ENCODE measurements around the gene ILF3. TPM values are rescaled to one million over a fixed set of nuclear protein-coding genes. Genes with fewer than 3 reads are reported as not detected.

The ILF3 gene
- total and polyA plus RNA-seq, 2 donors from 2014 or later = 58.3 to 206 TPM

- Histone ChIP-seq H3K9me3 (ENCODE audit: control insufficient read depth in 2 of 3, insufficient read depth in 1 of 3, low read length in 3 of 3) (no peaks in the 10 kb centered on the region), H3K36me3 (ENCODE audit: control insufficient read depth in 2 of 3, insufficient read depth in 3 of 3, low read length in 3 of 3) (peaks cover 0 to 3% (median 0%) of the 10 kb centered on the region in 3 donors), H3K27ac (ENCODE audit: low read depth in 2 of 2, low read length in 2 of 2) (no peak overlapping the region), H3K9ac (ENCODE audit: low read length in 3 of 3) (no peak overlapping the region), H3K4me3 (ENCODE audit: low read length in 3 of 3) (no peak overlapping the region), H3K27me3 (ENCODE audit: control insufficient read depth, insufficient read depth, low read length) (no peaks in the 10 kb centered on the region), H3K4me1 (ENCODE audit: control insufficient read depth in 2 of 3, insufficient read depth in 2 of 3, low read depth in 1 of 3, low read length in 3 of 3) (peaks cover 0 to 46% (median 6%) of the 10 kb centered on the region in 3 donors)
- FAIRE-seq (no peak), DNase-seq (no peak)
- intact Hi-C loops (cut with DNase I) = no loop called here
- no peak for TF ChIP-seq CTCF (IDR thresholded peaks at IDR 0.05; ENCODE audit: borderline replicate concordance, extremely low read depth, insufficient read depth)
Measured at GRCh38 chr19:10723591-10723990, 69.4 kb downstream of the ILF3 start.

- intact Hi-C loops (cut with DNase I) = no loop called here
- no peak for TF ChIP-seq CTCF (IDR thresholded peaks at IDR 0.05; ENCODE audit: borderline replicate concordance, extremely low read depth, insufficient read depth)
- Histone ChIP-seq H3K36me3 (ENCODE audit: control insufficient read depth in 2 of 3, insufficient read depth in 3 of 3, low read length in 3 of 3) (peaks cover 0 to 3% (median 0%) of the 10 kb centered on the region in 3 donors), H3K4me3 (ENCODE audit: low read length in 3 of 3) (no peak overlapping the region), H3K9ac (ENCODE audit: low read length in 3 of 3) (no peak overlapping the region), H3K27ac (ENCODE audit: low read depth in 2 of 2, low read length in 2 of 2) (no peak overlapping the region), H3K27me3 (ENCODE audit: control insufficient read depth, insufficient read depth, low read length) (no peaks in the 10 kb centered on the region), H3K9me3 (ENCODE audit: control insufficient read depth in 2 of 3, insufficient read depth in 1 of 3, low read length in 3 of 3) (no peaks in the 10 kb centered on the region), H3K4me1 (ENCODE audit: control insufficient read depth in 2 of 3, insufficient read depth in 2 of 3, low read depth in 1 of 3, low read length in 3 of 3) (peaks cover 0 to 38% (median 6%) of the 10 kb centered on the region in 3 donors)
- DNase-seq (peak in 1 of 5 donors; percentile 19), FAIRE-seq (no peak)
Measured at GRCh38 chr19:10724573-10725071, 70.5 kb downstream of the ILF3 start.

- Histone ChIP-seq H3K4me3 (ENCODE audit: low read length in 3 of 3) (no peak overlapping the region), H3K9ac (ENCODE audit: low read length in 3 of 3) (no peak overlapping the region), H3K9me3 (ENCODE audit: control insufficient read depth in 2 of 3, insufficient read depth in 1 of 3, low read length in 3 of 3) (no peaks in the 10 kb centered on the region), H3K36me3 (ENCODE audit: control insufficient read depth in 2 of 3, insufficient read depth in 3 of 3, low read length in 3 of 3) (peaks cover 0 to 3% (median 0%) of the 10 kb centered on the region in 3 donors), H3K4me1 (ENCODE audit: control insufficient read depth in 2 of 3, insufficient read depth in 2 of 3, low read depth in 1 of 3, low read length in 3 of 3) (peaks cover 0 to 39% (median 6%) of the 10 kb centered on the region in 3 donors), H3K27ac (ENCODE audit: low read depth in 2 of 2, low read length in 2 of 2) (no peak overlapping the region), H3K27me3 (ENCODE audit: control insufficient read depth, insufficient read depth, low read length) (no peaks in the 10 kb centered on the region)
- intact Hi-C loops (cut with DNase I) = no loop called here
- no peak for DNase-seq
- no peak for TF ChIP-seq CTCF (IDR thresholded peaks at IDR 0.05; ENCODE audit: borderline replicate concordance, extremely low read depth, insufficient read depth)
- FAIRE-seq = no peak
Measured at GRCh38 chr19:10725415-10725814, 71.3 kb downstream of the ILF3 start.

- H3K27ac ChIP-seq (ENCODE audit: low read depth in 2 of 2, low read length in 2 of 2) = peak overlapping the region in 1 of 2 donors; percentile 6
- H3K4me1 ChIP-seq (ENCODE audit: control insufficient read depth in 2 of 3, insufficient read depth in 2 of 3, low read depth in 1 of 3, low read length in 3 of 3) = peaks cover 0 to 39% (median 10%) of the 10 kb centered on the region in 3 donors
- FAIRE-seq = no peak
- no peak overlapping the region for H3K9ac ChIP-seq (ENCODE audit: low read length in 3 of 3)
- no peaks in the 10 kb centered on the region for H3K9me3 ChIP-seq (ENCODE audit: control insufficient read depth in 2 of 3, insufficient read depth in 1 of 3, low read length in 3 of 3)
- H3K4me3 ChIP-seq (ENCODE audit: low read length in 3 of 3) = no peak overlapping the region
- TF ChIP-seq CTCF (IDR thresholded peaks at IDR 0.05; ENCODE audit: borderline replicate concordance, extremely low read depth, insufficient read depth) = no peak
- no peaks in the 10 kb centered on the region for H3K36me3 ChIP-seq (ENCODE audit: control insufficient read depth in 2 of 3, insufficient read depth in 3 of 3, low read length in 3 of 3)
- no peaks in the 10 kb centered on the region for H3K27me3 ChIP-seq (ENCODE audit: control insufficient read depth, insufficient read depth, low read length)
- DNase-seq = no peak
- intact Hi-C loops (cut with DNase I) = no loop called here
Measured at GRCh38 chr19:10726268-10726667, 72.1 kb downstream of the ILF3 start.
